H1 (cell line): Measurements from ENCODE around the gene PTPN5. TPM values are rescaled to one million over a fixed set of nuclear protein-coding genes. Genes with fewer than 3 reads are reported as not detected.

Source experiments
- CTCF ChIA-PET: fragments of 300-600 bp; sonication (Branson Sonifier 250); formaldehyde crosslinking; loops from one replicate; lab custom pipeline; 2021; ENCODE audit not compliant: partially characterized antibody; lab: Charles Lee
- POLR2A ChIA-PET: fragments of 300-600 bp; sonication (Branson Sonifier 250); formaldehyde crosslinking; loops from one replicate; lab custom pipeline; 2021; ENCODE audit warnings: inconsistent platforms; ENCODE audit not compliant: partially characterized antibody; lab: Charles Lee
- DNase-seq, 2 experiments: peaks; one replicate each; pipeline versions ENCODE4 v3.0.0 to v3.0.0-alpha.2; 2010 to 2022; ENCODE audit warnings: low spot score in 2 of 2, low read depth in 1 of 2, mixed read lengths in 1 of 2
- FAIRE-seq: peaks from 2 replicates; lab custom pipeline; 2011; peaks lifted over from hg19 to GRCh38; lab: Jason Lieb, UNC
- H2AFZ ChIP-seq: 2 replicates; pipeline ENCODE4 v1.8.1; 2012; ENCODE audit warnings: low read length, inconsistent platforms
- H2AK5ac ChIP-seq: 2 replicates; pipeline ENCODE4 v1.6.1; 2013; ENCODE audit warnings: low read depth, low read length
- H2BK120ac ChIP-seq: replicated peaks from 2 replicates; pipeline ENCODE3; 2013; ENCODE audit warnings: low read depth, low read length, inconsistent platforms
- H2BK12ac ChIP-seq: 2 replicates; pipeline ENCODE4 v1.6.1; 2013; ENCODE audit warnings: low read depth, low read length
- H2BK15ac ChIP-seq: 2 replicates; pipeline ENCODE4 v1.6.1; 2013; ENCODE audit warnings: low read length
- H2BK20ac ChIP-seq: 2 replicates; pipeline ENCODE4 v1.6.1; 2013; ENCODE audit warnings: low read length
- H2BK5ac ChIP-seq: 2 replicates; pipeline ENCODE4 v1.6.1; 2013; ENCODE audit warnings: low read depth, low read length
- H3K14ac ChIP-seq: 2 replicates; pipeline ENCODE4 v1.6.1; 2013; ENCODE audit warnings: inconsistent platforms; ENCODE audit not compliant: insufficient read length
- H3K18ac ChIP-seq: 2 replicates; pipeline ENCODE4 v1.6.1; 2013; ENCODE audit warnings: low read length; ENCODE audit errors: extremely low read depth
- H3K23ac ChIP-seq: 2 replicates; pipeline ENCODE4 v1.6.1; 2013; ENCODE audit warnings: inconsistent platforms; ENCODE audit not compliant: insufficient read length
- H3K23me2 ChIP-seq: 2 replicates; pipeline ENCODE4 v1.6.1; 2013; ENCODE audit warnings: low read depth, low read length
- H3K27ac ChIP-seq: 2 replicates; pipeline ENCODE4 v1.6.1; 2011; ENCODE audit warnings: low read depth, low read length, inconsistent platforms
- H3K27me3 ChIP-seq, 4 experiments: replicated peaks in 1 of 4; 1 replicate in 1 of 4; 2 replicates in 3 of 4; pipeline versions ENCODE4 v1.6.1 to v1.8.1; 2011 to 2013; ENCODE audit warnings: low read length in 3 of 4, mild to moderate bottlenecking in 3 of 4, inconsistent platforms in 2 of 4, mixed read lengths in 2 of 4, moderate library complexity in 1 of 4; ENCODE audit not compliant: control insufficient read depth in 3 of 4, insufficient read depth in 3 of 4; ENCODE audit errors: extremely low read depth in 1 of 4
- H3K36me3 ChIP-seq, 4 experiments: 2 replicates each; pipeline versions ENCODE4 v1.6.1 to v1.8.1; 2011 to 2013; ENCODE audit warnings: mild to moderate bottlenecking in 4 of 4, low read length in 3 of 4, moderate library complexity in 2 of 4, control low read depth in 1 of 4, inconsistent platforms in 1 of 4; ENCODE audit not compliant: insufficient read depth in 4 of 4, control insufficient read depth in 2 of 4
- H3K4ac ChIP-seq: replicated peaks from 2 replicates; pipeline ENCODE3; 2013; ENCODE audit warnings: low read length, low read depth, mixed read lengths, inconsistent platforms; ENCODE audit not compliant: insufficient read length
- H3K4me1 ChIP-seq, 4 experiments: replicated peaks in 1 of 4; 1 replicate in 1 of 4; 2 replicates in 3 of 4; pipeline versions ENCODE4 v1.6.1 to v1.8.1; 2011 to 2013; ENCODE audit warnings: low read length in 3 of 4, inconsistent platforms in 2 of 4, mixed read lengths in 1 of 4; ENCODE audit not compliant: insufficient read depth in 4 of 4, control insufficient read depth in 3 of 4
- H3K4me2 ChIP-seq, 2 experiments: 2 replicates each; pipeline versions ENCODE4 v1.6.1 to v1.8.1; 2011 to 2013; ENCODE audit warnings: low read depth in 2 of 2, low read length in 2 of 2, control low read depth in 1 of 2, inconsistent platforms in 1 of 2, mild to moderate bottlenecking in 1 of 2; ENCODE audit not compliant: insufficient read depth in 1 of 2
- H3K4me3 ChIP-seq, 4 experiments: fragments of 200-600, 300-600 bp in 1 of 4; sonication (generic), shearing (Covaris generic), sonication (Bioruptor Twin) in 1 of 4; 2 replicates each; pipeline versions ENCODE4 v1.5.1 to v1.8.1; 2011 to 2016; ENCODE audit warnings: low read length in 4 of 4, low read depth in 3 of 4, control low read depth in 2 of 4, inconsistent platforms in 2 of 4, mild to moderate bottlenecking in 2 of 4, mixed read lengths in 1 of 4, moderate library complexity in 1 of 4; ENCODE audit not compliant: insufficient read depth in 2 of 4; ENCODE audit errors: extremely low read depth in 1 of 4
- H3K56ac ChIP-seq: replicated peaks from 2 replicates; pipeline ENCODE3; 2013; ENCODE audit warnings: low read depth, mild to moderate bottlenecking, mixed read lengths, low read length, inconsistent platforms; ENCODE audit not compliant: insufficient read length
- H3K79me1 ChIP-seq: 2 replicates; pipeline ENCODE4 v1.6.1; 2013; ENCODE audit warnings: low read depth, low read length, control low read depth
- H3K79me2 ChIP-seq, 2 experiments: 2 replicates each; pipeline versions ENCODE4 v1.6.1 to v1.8.1; 2012 to 2013; ENCODE audit warnings: low read length in 2 of 2, mild to moderate bottlenecking in 2 of 2, inconsistent platforms in 1 of 2; ENCODE audit not compliant: insufficient read depth in 2 of 2, control insufficient read depth in 1 of 2
- H3K9ac ChIP-seq, 4 experiments: replicated peaks in 1 of 4; 1 replicate in 1 of 4; 2 replicates in 3 of 4; pipeline versions ENCODE4 v1.6.1 to v1.8.1; 2011 to 2013; ENCODE audit warnings: low read depth in 3 of 4, low read length in 3 of 4, control low read depth in 2 of 4, mild to moderate bottlenecking in 2 of 4, moderate library complexity in 2 of 4, inconsistent platforms in 1 of 4; ENCODE audit errors: extremely low read depth in 1 of 4
- H3K9me3 ChIP-seq, 2 experiments: 2 replicates each; pipeline versions ENCODE4 v1.6.1 to v1.8.1; 2012 to 2013; ENCODE audit warnings: mild to moderate bottlenecking in 2 of 2, moderate library complexity in 2 of 2, control low read depth in 1 of 2, inconsistent platforms in 1 of 2, low read depth in 1 of 2, low read length in 1 of 2, mixed read lengths in 1 of 2; ENCODE audit not compliant: insufficient read depth in 2 of 2
- H4K20me1 ChIP-seq, 2 experiments: replicated peaks in 1 of 2; 2 replicates each; pipeline versions ENCODE3 to v1.8.1; 2011 to 2013; ENCODE audit warnings: inconsistent platforms in 2 of 2, low read length in 2 of 2, mild to moderate bottlenecking in 1 of 2; ENCODE audit not compliant: insufficient read depth in 2 of 2, control insufficient read depth in 1 of 2
- H4K5ac ChIP-seq: 2 replicates; pipeline ENCODE4 v1.6.1; 2013; ENCODE audit warnings: low read length, low read depth, mixed read lengths, inconsistent platforms; ENCODE audit not compliant: insufficient read length
- H4K8ac ChIP-seq: 2 replicates; pipeline ENCODE4 v1.8.0; 2013; ENCODE audit warnings: mild to moderate bottlenecking, moderate library complexity, low read length, inconsistent platforms; ENCODE audit not compliant: insufficient read depth; ENCODE audit errors: extremely low read depth
- H4K91ac ChIP-seq: replicated peaks from 2 replicates; pipeline ENCODE3; 2013; ENCODE audit warnings: low read length, mixed read lengths, inconsistent platforms; ENCODE audit not compliant: insufficient read length
- BACH1 ChIP-seq: IDR thresholded peaks from 2 replicates; pipeline ENCODE4 v1.6.1; 2012; ENCODE audit warnings: low read length, improper control_type of control experiment
- E2F6 ChIP-seq: IDR thresholded peaks from 2 replicates; pipeline ENCODE4 v1.6.1; 2012; ENCODE audit warnings: inconsistent platforms
- GABPA ChIP-seq: IDR thresholded peaks from 2 replicates; pipeline ENCODE4 v1.6.1; 2011; ENCODE audit warnings: mild to moderate bottlenecking, low read length, moderate library complexity, borderline replicate concordance; ENCODE audit not compliant: insufficient read depth
- KDM1A ChIP-seq: fragments of 200-600, 300-600 bp; sonication (generic); IDR thresholded peaks from 2 replicates; pipeline ENCODE4 v1.7.1; 2016; ENCODE audit warnings: mild to moderate bottlenecking, low read length, borderline replicate concordance
- NRF1 ChIP-seq: IDR thresholded peaks from 2 replicates; pipeline ENCODE4 v1.6.1; 2011; ENCODE audit warnings: mild to moderate bottlenecking, low read depth, low read length, improper control_type of control experiment
- RFX5 ChIP-seq: IDR thresholded peaks from 2 replicates; pipeline ENCODE4 v1.6.1; 2011; ENCODE audit warnings: low read depth, low read length, improper control_type of control experiment, borderline replicate concordance
- SIX5 ChIP-seq: IDR thresholded peaks from 2 replicates; pipeline ENCODE4 v1.6.1; 2011; ENCODE audit warnings: mild to moderate bottlenecking, low read depth, low read length
- TAF1 ChIP-seq: IDR thresholded peaks from 2 replicates; pipeline ENCODE4 v1.6.1; 2011; ENCODE audit warnings: mild to moderate bottlenecking, low read depth, low read length
- TBP ChIP-seq: IDR thresholded peaks from 2 replicates; pipeline ENCODE4 v1.6.1; 2011; ENCODE audit warnings: low read depth, low read length, improper control_type of control experiment
- ZNF274 ChIP-seq: IDR thresholded peaks from 2 replicates; pipeline ENCODE4 v1.7.0; 2012; ENCODE audit warnings: low read length, borderline replicate concordance; ENCODE audit errors: extremely low read depth
- WGBS, 2 experiments: shearing (Covaris generic) in 1 of 2; methylation state at CpG; one replicate each; pipeline versions ENCODE4 v1.1.6 to v1.1.7; 2013 to 2015; ENCODE audit warnings: low lambda C conversion rate in 2 of 2, mixed read lengths in 2 of 2, inconsistent platforms in 1 of 2, low coverage in 1 of 2, missing lambda C conversion rate in 1 of 2; ENCODE audit not compliant: insufficient replicate concordance in 2 of 2, insufficient coverage in 1 of 2, insufficient read length in 1 of 2; ENCODE audit errors: extremely low coverage in 1 of 2, missing lambda C conversion rate in 1 of 2; 5-methylcytosine and 5-hydroxymethylcytosine counted together
- polyA plus RNA-seq, 7 experiments: library from polyadenylated mRNA; depleted of rRNA in 3 of 7; stranded (reverse) in 5 of 7; unstranded in 2 of 7; fragments of >200 nt in 5 of 7; fragments of 200-250 nt in 2 of 7; gene quantifications; 1 replicate in 5 of 7; 2 replicates in 1 of 7; 4 replicates in 1 of 7; pipeline versions ENCODE4 v1.2.1 to v1.2.3, GENCODE V29; 2011 to 2013; ENCODE audit warnings: missing spikeins in 2 of 7, mixed read lengths in 2 of 7
- total RNA-seq: library from RNA; stranded (reverse); fragmentation: NEBNext Ultra II Directional; extraction: Animal tissue kit (Norgen Biotek cat#: 25700); gene quantifications from 2 replicates; pipeline ENCODE4 v1.2.1, GENCODE V29; 2021

Gene PTPN5
- total and polyA plus RNA-seq, 2 of the 8 experiments (the other 6 are each of a cell fraction or from before 2014, with no cell fraction given): 8.4 to 12.9 TPM

- no peak overlapping the region for H2BK5ac ChIP-seq
- H2BK120ac ChIP-seq: no peak overlapping the region
- H2AFZ ChIP-seq: no peak overlapping the region
- no peaks in the 10 kb centered on the region for H3K79me1 ChIP-seq
- H3K27ac ChIP-seq: no peak overlapping the region
- no peak overlapping the region for H3K4me3 ChIP-seq
- H2BK12ac ChIP-seq: 0 out of 2 replicates have a peak overlapping the region, but pooled peaks have one; percentile 17
- no peak overlapping the region for H3K18ac ChIP-seq
- no peak overlapping the region; the same call in 1 of the 2 replicates for H2AK5ac ChIP-seq
- H2BK15ac ChIP-seq: no peak overlapping the region
- no peak for DNase-seq
- no peak for FAIRE-seq
- H4K91ac ChIP-seq: no peak overlapping the region
- CTCF ChIA-PET: interaction anchor here (0.6 to 2.0 kb wide), 4 partner anchors 14 to 138 kb away, joined by 3 to 7 read pairs (median 4); no protein-coding TSS in a partner anchor
- H2BK20ac ChIP-seq: no peak overlapping the region
- no peak overlapping the region for H3K14ac ChIP-seq
- H3K4me1 ChIP-seq: no peaks in the 10 kb centered on the region
- WGBS, 2 experiments: 89% methylated on average over 12 of the region's 12 CpGs; no CpG with 5 or more reads in 1 of the 2 experiments
- no peak overlapping the region for H3K9ac ChIP-seq
- H3K23ac ChIP-seq: no peak overlapping the region
- H4K5ac ChIP-seq: no peak overlapping the region
- H3K23me2 ChIP-seq: peaks cover 6% of the 10 kb centered on the region; the same call in 1 of the 2 replicates
- no peaks in the 10 kb centered on the region for H4K20me1 ChIP-seq
- H3K9me3 ChIP-seq: no peaks in the 10 kb centered on the region
- H3K27me3 ChIP-seq: peaks cover 0 to 2% (median 0%) of the 10 kb centered on the region in 4 experiments; a peak in 3 of 7 replicates
- no peak overlapping the region for H3K4ac ChIP-seq
- no peak overlapping the region for H3K56ac ChIP-seq
- H3K36me3 ChIP-seq: no peaks in the 10 kb centered on the region
- POLR2A ChIA-PET: interaction anchor here (1.0 kb wide), 1 partner anchor 13 kb away, joined by 3 read pairs; no protein-coding TSS in a partner anchor
- no peak overlapping the region; a peak in 1 of 4 replicates for H3K4me2 ChIP-seq
- H3K79me2 ChIP-seq: no peaks in the 10 kb centered on the region
- TF ChIP-seq BACH1: no peak
- no peak for TF ChIP-seq E2F6
- no peak for TF ChIP-seq TAF1
- no peak for TF ChIP-seq ZNF274
- TF ChIP-seq NRF1: no peak
- TF ChIP-seq TBP: no peak
- no peak for TF ChIP-seq GABPA
- no peak for TF ChIP-seq SIX5
- TF ChIP-seq RFX5: no peak
- no peak for TF ChIP-seq KDM1A
- no peak overlapping the region; the same call in 1 of the 2 replicates for H4K8ac ChIP-seq
These were observed 83.7 kb downstream of the PTPN5 start for GRCh38 chr11:18707811-18708340.
